H1 (cell line): ENCODE results near the gene VSTM4. TPM values are rescaled to one million over a fixed set of nuclear protein-coding genes. Genes with fewer than 3 reads are reported as not detected.

ENCODE experiments used
- CTCF ChIA-PET: fragments of 300-600 bp; sonication (Branson Sonifier 250); formaldehyde crosslinking; loops from one replicate; lab custom pipeline; 2021; ENCODE audit not compliant: partially characterized antibody; lab: Charles Lee
- POLR2A ChIA-PET: fragments of 300-600 bp; sonication (Branson Sonifier 250); formaldehyde crosslinking; loops from one replicate; lab custom pipeline; 2021; ENCODE audit warnings: inconsistent platforms; ENCODE audit not compliant: partially characterized antibody; lab: Charles Lee
- DNase-seq, 2 experiments: peaks; one replicate each; pipeline versions ENCODE4 v3.0.0 to v3.0.0-alpha.2; 2010 to 2022; ENCODE audit warnings: low spot score in 2 of 2, low read depth in 1 of 2, mixed read lengths in 1 of 2
- FAIRE-seq: peaks from 2 replicates; lab custom pipeline; 2011; peaks lifted over from hg19 to GRCh38; lab: Jason Lieb, UNC
- H2AFZ ChIP-seq: 2 replicates; pipeline ENCODE4 v1.8.1; 2012; ENCODE audit warnings: low read length, inconsistent platforms
- H2AK5ac ChIP-seq: 2 replicates; pipeline ENCODE4 v1.6.1; 2013; ENCODE audit warnings: low read depth, low read length
- H2BK120ac ChIP-seq: replicated peaks from 2 replicates; pipeline ENCODE3; 2013; ENCODE audit warnings: low read depth, low read length, inconsistent platforms
- H2BK12ac ChIP-seq: 2 replicates; pipeline ENCODE4 v1.6.1; 2013; ENCODE audit warnings: low read depth, low read length
- H2BK15ac ChIP-seq: 2 replicates; pipeline ENCODE4 v1.6.1; 2013; ENCODE audit warnings: low read length
- H2BK20ac ChIP-seq: 2 replicates; pipeline ENCODE4 v1.6.1; 2013; ENCODE audit warnings: low read length
- H2BK5ac ChIP-seq: 2 replicates; pipeline ENCODE4 v1.6.1; 2013; ENCODE audit warnings: low read depth, low read length
- H3K14ac ChIP-seq: 2 replicates; pipeline ENCODE4 v1.6.1; 2013; ENCODE audit warnings: inconsistent platforms; ENCODE audit not compliant: insufficient read length
- H3K18ac ChIP-seq: 2 replicates; pipeline ENCODE4 v1.6.1; 2013; ENCODE audit warnings: low read length; ENCODE audit errors: extremely low read depth
- H3K23ac ChIP-seq: 2 replicates; pipeline ENCODE4 v1.6.1; 2013; ENCODE audit warnings: inconsistent platforms; ENCODE audit not compliant: insufficient read length
- H3K23me2 ChIP-seq: 2 replicates; pipeline ENCODE4 v1.6.1; 2013; ENCODE audit warnings: low read depth, low read length
- H3K27ac ChIP-seq: 2 replicates; pipeline ENCODE4 v1.6.1; 2011; ENCODE audit warnings: low read depth, low read length, inconsistent platforms
- H3K27me3 ChIP-seq, 4 experiments: replicated peaks in 1 of 4; 1 replicate in 1 of 4; 2 replicates in 3 of 4; pipeline versions ENCODE4 v1.6.1 to v1.8.1; 2011 to 2013; ENCODE audit warnings: low read length in 3 of 4, mild to moderate bottlenecking in 3 of 4, inconsistent platforms in 2 of 4, mixed read lengths in 2 of 4, moderate library complexity in 1 of 4; ENCODE audit not compliant: control insufficient read depth in 3 of 4, insufficient read depth in 3 of 4; ENCODE audit errors: extremely low read depth in 1 of 4
- H3K36me3 ChIP-seq, 4 experiments: 2 replicates each; pipeline versions ENCODE4 v1.6.1 to v1.8.1; 2011 to 2013; ENCODE audit warnings: mild to moderate bottlenecking in 4 of 4, low read length in 3 of 4, moderate library complexity in 2 of 4, control low read depth in 1 of 4, inconsistent platforms in 1 of 4; ENCODE audit not compliant: insufficient read depth in 4 of 4, control insufficient read depth in 2 of 4
- H3K4ac ChIP-seq: replicated peaks from 2 replicates; pipeline ENCODE3; 2013; ENCODE audit warnings: low read length, low read depth, mixed read lengths, inconsistent platforms; ENCODE audit not compliant: insufficient read length
- H3K4me1 ChIP-seq, 4 experiments: replicated peaks in 1 of 4; 1 replicate in 1 of 4; 2 replicates in 3 of 4; pipeline versions ENCODE4 v1.6.1 to v1.8.1; 2011 to 2013; ENCODE audit warnings: low read length in 3 of 4, inconsistent platforms in 2 of 4, mixed read lengths in 1 of 4; ENCODE audit not compliant: insufficient read depth in 4 of 4, control insufficient read depth in 3 of 4
- H3K4me2 ChIP-seq, 2 experiments: 2 replicates each; pipeline versions ENCODE4 v1.6.1 to v1.8.1; 2011 to 2013; ENCODE audit warnings: low read depth in 2 of 2, low read length in 2 of 2, control low read depth in 1 of 2, inconsistent platforms in 1 of 2, mild to moderate bottlenecking in 1 of 2; ENCODE audit not compliant: insufficient read depth in 1 of 2
- H3K4me3 ChIP-seq, 4 experiments: fragments of 200-600, 300-600 bp in 1 of 4; sonication (generic), shearing (Covaris generic), sonication (Bioruptor Twin) in 1 of 4; 2 replicates each; pipeline versions ENCODE4 v1.5.1 to v1.8.1; 2011 to 2016; ENCODE audit warnings: low read length in 4 of 4, low read depth in 3 of 4, control low read depth in 2 of 4, inconsistent platforms in 2 of 4, mild to moderate bottlenecking in 2 of 4, mixed read lengths in 1 of 4, moderate library complexity in 1 of 4; ENCODE audit not compliant: insufficient read depth in 2 of 4; ENCODE audit errors: extremely low read depth in 1 of 4
- H3K56ac ChIP-seq: replicated peaks from 2 replicates; pipeline ENCODE3; 2013; ENCODE audit warnings: low read depth, mild to moderate bottlenecking, mixed read lengths, low read length, inconsistent platforms; ENCODE audit not compliant: insufficient read length
- H3K79me1 ChIP-seq: 2 replicates; pipeline ENCODE4 v1.6.1; 2013; ENCODE audit warnings: low read depth, low read length, control low read depth
- H3K79me2 ChIP-seq, 2 experiments: 2 replicates each; pipeline versions ENCODE4 v1.6.1 to v1.8.1; 2012 to 2013; ENCODE audit warnings: low read length in 2 of 2, mild to moderate bottlenecking in 2 of 2, inconsistent platforms in 1 of 2; ENCODE audit not compliant: insufficient read depth in 2 of 2, control insufficient read depth in 1 of 2
- H3K9ac ChIP-seq, 4 experiments: replicated peaks in 1 of 4; 1 replicate in 1 of 4; 2 replicates in 3 of 4; pipeline versions ENCODE4 v1.6.1 to v1.8.1; 2011 to 2013; ENCODE audit warnings: low read depth in 3 of 4, low read length in 3 of 4, control low read depth in 2 of 4, mild to moderate bottlenecking in 2 of 4, moderate library complexity in 2 of 4, inconsistent platforms in 1 of 4; ENCODE audit errors: extremely low read depth in 1 of 4
- H3K9me3 ChIP-seq, 2 experiments: 2 replicates each; pipeline versions ENCODE4 v1.6.1 to v1.8.1; 2012 to 2013; ENCODE audit warnings: mild to moderate bottlenecking in 2 of 2, moderate library complexity in 2 of 2, control low read depth in 1 of 2, inconsistent platforms in 1 of 2, low read depth in 1 of 2, low read length in 1 of 2, mixed read lengths in 1 of 2; ENCODE audit not compliant: insufficient read depth in 2 of 2
- H4K20me1 ChIP-seq, 2 experiments: replicated peaks in 1 of 2; 2 replicates each; pipeline versions ENCODE3 to v1.8.1; 2011 to 2013; ENCODE audit warnings: inconsistent platforms in 2 of 2, low read length in 2 of 2, mild to moderate bottlenecking in 1 of 2; ENCODE audit not compliant: insufficient read depth in 2 of 2, control insufficient read depth in 1 of 2
- H4K5ac ChIP-seq: 2 replicates; pipeline ENCODE4 v1.6.1; 2013; ENCODE audit warnings: low read length, low read depth, mixed read lengths, inconsistent platforms; ENCODE audit not compliant: insufficient read length
- H4K8ac ChIP-seq: 2 replicates; pipeline ENCODE4 v1.8.0; 2013; ENCODE audit warnings: mild to moderate bottlenecking, moderate library complexity, low read length, inconsistent platforms; ENCODE audit not compliant: insufficient read depth; ENCODE audit errors: extremely low read depth
- H4K91ac ChIP-seq: replicated peaks from 2 replicates; pipeline ENCODE3; 2013; ENCODE audit warnings: low read length, mixed read lengths, inconsistent platforms; ENCODE audit not compliant: insufficient read length
- ATF3 ChIP-seq: IDR thresholded peaks from 2 replicates; pipeline ENCODE4 v1.6.1; 2011; ENCODE audit warnings: low read depth, mild to moderate bottlenecking, low read length; ENCODE audit not compliant: insufficient read depth
- BCL11A ChIP-seq, 2 experiments: IDR thresholded peaks; one replicate each; pipeline ENCODE4 v1.6.1; 2011; ENCODE audit warnings: low read depth in 2 of 2, low read length in 2 of 2, mild to moderate bottlenecking in 2 of 2
- BRCA1 ChIP-seq: IDR thresholded peaks from 2 replicates; pipeline ENCODE4 v1.6.1; 2012; ENCODE audit warnings: low read depth, low read length, improper control_type of control experiment
- CBX8 ChIP-seq: fragments of 300-800, 300-1000 bp; sonication (generic); IDR thresholded peaks from 2 replicates; pipeline ENCODE4 v1.7.1; 2016; ENCODE audit warnings: low read depth, low read length, borderline replicate concordance
- CREB1 ChIP-seq: IDR thresholded peaks from 2 replicates; pipeline ENCODE4 v1.6.1; 2012; ENCODE audit warnings: inconsistent platforms
- EGR1 ChIP-seq: IDR thresholded peaks from 2 replicates; pipeline ENCODE4 v1.6.1; 2011; ENCODE audit warnings: low read depth, low read length, borderline replicate concordance
- RAD21 ChIP-seq, 2 experiments: IDR thresholded peaks in 1 of 2; conservative IDR thresholded peaks in 1 of 2; 2 replicates each; pipeline ENCODE4 v1.6.1; 2011; ENCODE audit warnings: low read depth in 2 of 2, low read length in 2 of 2, improper control_type of control experiment in 1 of 2, inconsistent platforms in 1 of 2, mild to moderate bottlenecking in 1 of 2, moderate library complexity in 1 of 2
- RNF2 ChIP-seq: fragments of 200-900, 300-1000 bp; sonication (generic); IDR thresholded peaks from 2 replicates; pipeline ENCODE4 v1.7.1; 2016; ENCODE audit warnings: borderline replicate concordance, low read depth, mild to moderate bottlenecking, antibody characterized with exemption, low read length; ENCODE audit not compliant: poor library complexity, severe bottlenecking; ENCODE audit errors: missing control alignments
- SIN3A ChIP-seq, 2 experiments: IDR thresholded peaks in 1 of 2; conservative IDR thresholded peaks in 1 of 2; 2 replicates each; pipeline ENCODE4 v1.6.1; 2011 to 2012; ENCODE audit warnings: low read length in 2 of 2, improper control_type of control experiment in 1 of 2, low read depth in 1 of 2, mild to moderate bottlenecking in 1 of 2
- SIX5 ChIP-seq: IDR thresholded peaks from 2 replicates; pipeline ENCODE4 v1.6.1; 2011; ENCODE audit warnings: mild to moderate bottlenecking, low read depth, low read length
- SRF ChIP-seq: IDR thresholded peaks from 2 replicates; pipeline ENCODE4 v1.6.1; 2011; ENCODE audit warnings: mild to moderate bottlenecking, low read depth, low read length, moderate library complexity
- TAF7 ChIP-seq: optimal IDR thresholded peaks from 2 replicates; pipeline ENCODE3; 2011; ENCODE audit warnings: low read depth, mild to moderate bottlenecking, inconsistent platforms, low read length, moderate library complexity, borderline replicate concordance
- WGBS, 2 experiments: shearing (Covaris generic) in 1 of 2; methylation state at CpG; one replicate each; pipeline versions ENCODE4 v1.1.6 to v1.1.7; 2013 to 2015; ENCODE audit warnings: low lambda C conversion rate in 2 of 2, mixed read lengths in 2 of 2, inconsistent platforms in 1 of 2, low coverage in 1 of 2, missing lambda C conversion rate in 1 of 2; ENCODE audit not compliant: insufficient replicate concordance in 2 of 2, insufficient coverage in 1 of 2, insufficient read length in 1 of 2; ENCODE audit errors: extremely low coverage in 1 of 2, missing lambda C conversion rate in 1 of 2; 5-methylcytosine and 5-hydroxymethylcytosine counted together
- polyA plus RNA-seq, 7 experiments: library from polyadenylated mRNA; depleted of rRNA in 3 of 7; stranded (reverse) in 5 of 7; unstranded in 2 of 7; fragments of >200 nt in 5 of 7; fragments of 200-250 nt in 2 of 7; gene quantifications; 1 replicate in 5 of 7; 2 replicates in 1 of 7; 4 replicates in 1 of 7; pipeline versions ENCODE4 v1.2.1 to v1.2.3, GENCODE V29; 2011 to 2013; ENCODE audit warnings: missing spikeins in 2 of 7, mixed read lengths in 2 of 7
- total RNA-seq: library from RNA; stranded (reverse); fragmentation: NEBNext Ultra II Directional; extraction: Animal tissue kit (Norgen Biotek cat#: 25700); gene quantifications from 2 replicates; pipeline ENCODE4 v1.2.1, GENCODE V29; 2021

VSTM4 gene
- total and polyA plus RNA-seq, 2 of the 8 experiments (the other 6 are each of a cell fraction or from before 2014, with no cell fraction given) = 0.48 to 0.73 TPM

GRCh38 chr10:49091450-49092210 is 23.7 kb downstream of the VSTM4 start:
- no peak overlapping the region for H3K9ac ChIP-seq
- no peak overlapping the region for H3K14ac ChIP-seq
- POLR2A ChIA-PET = no interaction called here
- H4K8ac ChIP-seq = no peak overlapping the region
- DNase-seq (no peak), FAIRE-seq (no peak)
- no peak overlapping the region for H3K27ac ChIP-seq
- no peaks in the 10 kb centered on the region for H3K23me2 ChIP-seq
- H4K20me1 ChIP-seq = no peaks in the 10 kb centered on the region
- H3K79me2 ChIP-seq = no peaks in the 10 kb centered on the region
- CTCF ChIA-PET = no interaction called here
- H3K18ac ChIP-seq = no peak overlapping the region
- no peak overlapping the region for H4K91ac ChIP-seq
- no peak overlapping the region for H2BK120ac ChIP-seq
- no peak overlapping the region for H2BK15ac ChIP-seq
- H2AFZ ChIP-seq = no peak overlapping the region
- 89% methylated on average over 13 of the region's 13 CpGs; no CpG with 5 or more reads in 1 of the 2 experiments for WGBS, 2 experiments
- H3K23ac ChIP-seq = no peak overlapping the region
- H3K4me1 ChIP-seq = peaks cover 0 to 2% (median 0%) of the 10 kb centered on the region in 4 experiments; a peak in 2 of 7 replicates
- no peaks in the 10 kb centered on the region for H3K36me3 ChIP-seq
- no peak overlapping the region for H4K5ac ChIP-seq
- H2AK5ac ChIP-seq = no peak overlapping the region
- no peak overlapping the region for H2BK20ac ChIP-seq
- no peak overlapping the region for H3K4me2 ChIP-seq
- H3K79me1 ChIP-seq = no peaks in the 10 kb centered on the region
- H2BK5ac ChIP-seq = no peak overlapping the region
- no peak overlapping the region for H3K4me3 ChIP-seq
- H2BK12ac ChIP-seq = no peak overlapping the region
- no peak overlapping the region for H3K56ac ChIP-seq
- no peak overlapping the region for H3K4ac ChIP-seq
- H3K9me3 ChIP-seq = peaks cover 0 to 7% of the 10 kb centered on the region in 2 experiments; a peak in 1 of 4 replicates
- no peaks in the 10 kb centered on the region for H3K27me3 ChIP-seq
- no peak for TF ChIP-seq BCL11A (IDR thresholded peaks at IDR 0.05; ENCODE audit: low read depth in 2 of 2, low read length in 2 of 2)
- no peak for TF ChIP-seq TAF7
- no peak for TF ChIP-seq CBX8
- no peak for TF ChIP-seq BRCA1
- TF ChIP-seq CREB1 = no peak
- no peak for TF ChIP-seq SIX5
- TF ChIP-seq RAD21 (IDR thresholded peaks at IDR 0.05 in 1 of 2, conservative IDR thresholded peaks at IDR 0.05 in 1 of 2; ENCODE audit: low read depth in 2 of 2, low read length in 2 of 2) = no peak
- TF ChIP-seq SRF = no peak
- TF ChIP-seq EGR1 = no peak
- no peak for TF ChIP-seq SIN3A (conservative IDR thresholded peaks at IDR 0.05 in 1 of 2, IDR thresholded peaks at IDR 0.05 in 1 of 2; ENCODE audit: low read depth in 1 of 2, low read length in 2 of 2)
- TF ChIP-seq RNF2 = no peak
- TF ChIP-seq ATF3 = no peak
